ENCODE results near the gene RSPO3.
A peak's percentile ranks its signal among the peaks of the same experiment; 100 is the strongest.

DNA sequence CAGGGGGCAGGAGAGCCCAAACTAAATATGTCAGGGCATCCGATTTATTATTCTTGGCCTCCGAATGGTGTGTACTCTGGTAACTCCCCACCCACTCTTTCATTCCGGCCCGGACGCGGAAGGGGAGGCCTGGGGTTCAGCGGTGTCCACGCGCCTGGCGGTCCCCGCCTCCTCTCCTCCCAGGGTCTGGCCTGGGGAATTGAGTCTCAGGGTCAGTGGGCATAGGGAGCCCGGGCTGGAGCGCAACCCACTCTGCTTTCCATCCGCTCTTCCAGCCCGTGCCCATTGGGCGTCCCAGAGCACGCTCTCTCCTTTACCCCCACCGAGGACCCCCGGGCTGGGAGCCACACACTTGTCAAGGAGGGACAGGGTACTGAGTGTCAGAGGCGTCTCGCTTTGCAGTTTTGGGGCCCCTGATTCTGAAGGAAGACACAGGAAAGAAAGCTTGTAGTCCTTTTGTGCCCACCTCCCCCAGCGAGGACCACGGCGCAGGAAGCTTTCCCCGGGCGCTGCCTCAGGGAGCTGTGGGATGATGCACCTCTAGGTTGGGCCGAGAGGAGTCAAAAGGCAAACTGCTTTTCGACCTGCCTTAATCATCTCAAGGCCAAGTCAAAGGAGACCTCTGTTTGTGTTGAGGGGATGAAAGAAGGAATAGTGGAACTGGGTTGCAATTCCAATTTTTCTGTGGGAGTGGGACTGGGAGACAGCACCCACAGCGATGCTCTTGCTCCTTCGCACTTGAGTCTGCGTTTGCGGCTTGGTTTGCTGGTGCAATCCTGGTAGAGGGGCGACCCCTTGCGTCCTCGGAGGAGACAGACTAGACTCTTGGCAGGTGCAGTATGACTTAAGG, 2.5 kb downstream of the RSPO3 start:
- TF ChIP-seq, protein P1, sequence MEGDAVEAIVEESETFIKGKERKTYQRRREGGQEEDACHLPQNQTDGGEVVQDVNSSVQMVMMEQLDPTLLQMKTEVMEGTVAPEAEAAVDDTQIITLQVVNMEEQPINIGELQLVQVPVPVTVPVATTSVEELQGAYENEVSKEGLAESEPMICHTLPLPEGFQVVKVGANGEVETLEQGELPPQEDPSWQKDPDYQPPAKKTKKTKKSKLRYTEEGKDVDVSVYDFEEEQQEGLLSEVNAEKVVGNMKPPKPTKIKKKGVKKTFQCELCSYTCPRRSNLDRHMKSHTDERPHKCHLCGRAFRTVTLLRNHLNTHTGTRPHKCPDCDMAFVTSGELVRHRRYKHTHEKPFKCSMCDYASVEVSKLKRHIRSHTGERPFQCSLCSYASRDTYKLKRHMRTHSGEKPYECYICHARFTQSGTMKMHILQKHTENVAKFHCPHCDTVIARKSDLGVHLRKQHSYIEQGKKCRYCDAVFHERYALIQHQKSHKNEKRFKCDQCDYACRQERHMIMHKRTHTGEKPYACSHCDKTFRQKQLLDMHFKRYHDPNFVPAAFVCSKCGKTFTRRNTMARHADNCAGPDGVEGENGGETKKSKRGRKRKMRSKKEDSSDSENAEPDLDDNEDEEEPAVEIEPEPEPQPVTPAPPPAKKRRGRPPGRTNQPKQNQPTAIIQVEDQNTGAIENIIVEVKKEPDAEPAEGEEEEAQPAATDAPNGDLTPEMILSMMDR (tag by site-specific recombination; IDR thresholded peaks at IDR 0.05) = peak; percentile 91
- TF ChIP-seq ZNF174 (tag by site-specific recombination; IDR thresholded peaks at IDR 0.05) = no peak
- no peak for TF ChIP-seq HOXA7 (CRISPR knock-in tag; IDR thresholded peaks at IDR 0.05; ENCODE audit: borderline replicate concordance)

Measured in HEK293 (cell line).